BJ (cell line): ENCODE measurements around the gene LYPD5. TPM values are rescaled to one million over a fixed set of nuclear protein-coding genes. Genes with fewer than 3 reads are reported as not detected.
"Not testable (repeated sequence)": the region's sequence is repeated elsewhere in the genome, so short reads cannot be mapped to it uniquely, and the experiment has no call there.

Experiments
- CTCF ChIA-PET: fragments of 350-600 bp; formaldehyde crosslinking; extraction: SDS; loops from one replicate; lab custom pipeline; 2021; ENCODE audit warnings: antibody characterized with exemption, inconsistent platforms; lab: Yijun Ruan, JAX
- POLR2A ChIA-PET: fragments of 300-600 bp; sonication (Branson Sonifier 250); formaldehyde crosslinking; extraction: SDS; loops from one replicate; lab custom pipeline; 2021; ENCODE audit warnings: antibody characterized with exemption; lab: Charles Lee
- DNase-seq: peaks from one replicate; pipeline ENCODE4 v3.0.0-alpha.2; 2011; ENCODE audit warnings: low read depth
- H3K27me3 ChIP-seq: 2 replicates; pipeline ENCODE4 v1.6.0; 2011; ENCODE audit warnings: low read length; ENCODE audit not compliant: control insufficient read depth, insufficient read depth
- H3K36me3 ChIP-seq: 2 replicates; pipeline ENCODE4 v1.5.1; 2011; ENCODE audit warnings: low read length; ENCODE audit not compliant: control insufficient read depth, insufficient read depth
- H3K4me3 ChIP-seq: 2 replicates; pipeline ENCODE4 v1.5.1; 2011; ENCODE audit warnings: low read depth, mild to moderate bottlenecking, control low read depth, low read length
- polyA plus RNA-seq: library from polyadenylated mRNA; depleted of rRNA; stranded (reverse); fragments of >200 nt; gene quantifications from 2 replicates; pipeline ENCODE4 v1.2.3, GENCODE V29; 2011
- TF ChIP-seq, protein P1 (sequence below): IDR thresholded peaks from 2 replicates; pipeline ENCODE4 v1.5.1; 2011; ENCODE audit warnings: low read depth, mild to moderate bottlenecking, control low read depth, inconsistent platforms, low read length, moderate library complexity; ENCODE audit not compliant: insufficient read depth

LYPD5 gene
- polyA plus RNA-seq, 1 experiment = 0.40 TPM

DNA sequence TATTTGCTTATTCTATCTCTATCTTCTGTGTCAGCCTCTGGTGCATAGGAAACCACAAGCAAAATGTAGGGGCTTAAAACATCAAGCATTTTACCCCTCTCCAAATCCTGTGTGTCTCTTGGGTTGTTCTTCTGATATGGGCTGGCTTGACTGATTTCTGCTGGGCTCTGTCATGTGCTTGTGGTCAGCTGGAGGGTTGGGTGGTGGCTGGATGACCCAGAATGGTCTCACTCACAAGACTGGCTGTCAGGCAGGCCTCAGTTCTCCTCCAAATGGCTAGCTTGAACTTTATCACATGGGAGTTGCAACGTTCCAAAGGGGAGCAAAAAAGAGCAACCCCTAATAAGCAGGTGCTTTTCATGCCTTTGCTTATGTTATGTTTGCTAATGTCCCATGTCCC, 9.6 kb upstream of the LYPD5 start:
- Histone ChIP-seq H3K27me3 (peaks cover 2% of the 10 kb centered on the region; the same call in 1 of the 2 replicates), H3K4me3 (no peak overlapping the region), H3K36me3 (no peaks in the 10 kb centered on the region)
- DNase-seq = no peak
- POLR2A ChIA-PET = no interaction called here
- CTCF ChIA-PET = interaction anchor here (0.6 to 1.4 kb wide), 5 partner anchors 27 to 939 kb away, joined by 3 to 4 read pairs (median 3); no protein-coding TSS in a partner anchor
- TF ChIP-seq, protein P1, sequence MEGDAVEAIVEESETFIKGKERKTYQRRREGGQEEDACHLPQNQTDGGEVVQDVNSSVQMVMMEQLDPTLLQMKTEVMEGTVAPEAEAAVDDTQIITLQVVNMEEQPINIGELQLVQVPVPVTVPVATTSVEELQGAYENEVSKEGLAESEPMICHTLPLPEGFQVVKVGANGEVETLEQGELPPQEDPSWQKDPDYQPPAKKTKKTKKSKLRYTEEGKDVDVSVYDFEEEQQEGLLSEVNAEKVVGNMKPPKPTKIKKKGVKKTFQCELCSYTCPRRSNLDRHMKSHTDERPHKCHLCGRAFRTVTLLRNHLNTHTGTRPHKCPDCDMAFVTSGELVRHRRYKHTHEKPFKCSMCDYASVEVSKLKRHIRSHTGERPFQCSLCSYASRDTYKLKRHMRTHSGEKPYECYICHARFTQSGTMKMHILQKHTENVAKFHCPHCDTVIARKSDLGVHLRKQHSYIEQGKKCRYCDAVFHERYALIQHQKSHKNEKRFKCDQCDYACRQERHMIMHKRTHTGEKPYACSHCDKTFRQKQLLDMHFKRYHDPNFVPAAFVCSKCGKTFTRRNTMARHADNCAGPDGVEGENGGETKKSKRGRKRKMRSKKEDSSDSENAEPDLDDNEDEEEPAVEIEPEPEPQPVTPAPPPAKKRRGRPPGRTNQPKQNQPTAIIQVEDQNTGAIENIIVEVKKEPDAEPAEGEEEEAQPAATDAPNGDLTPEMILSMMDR = no peak

DNA sequence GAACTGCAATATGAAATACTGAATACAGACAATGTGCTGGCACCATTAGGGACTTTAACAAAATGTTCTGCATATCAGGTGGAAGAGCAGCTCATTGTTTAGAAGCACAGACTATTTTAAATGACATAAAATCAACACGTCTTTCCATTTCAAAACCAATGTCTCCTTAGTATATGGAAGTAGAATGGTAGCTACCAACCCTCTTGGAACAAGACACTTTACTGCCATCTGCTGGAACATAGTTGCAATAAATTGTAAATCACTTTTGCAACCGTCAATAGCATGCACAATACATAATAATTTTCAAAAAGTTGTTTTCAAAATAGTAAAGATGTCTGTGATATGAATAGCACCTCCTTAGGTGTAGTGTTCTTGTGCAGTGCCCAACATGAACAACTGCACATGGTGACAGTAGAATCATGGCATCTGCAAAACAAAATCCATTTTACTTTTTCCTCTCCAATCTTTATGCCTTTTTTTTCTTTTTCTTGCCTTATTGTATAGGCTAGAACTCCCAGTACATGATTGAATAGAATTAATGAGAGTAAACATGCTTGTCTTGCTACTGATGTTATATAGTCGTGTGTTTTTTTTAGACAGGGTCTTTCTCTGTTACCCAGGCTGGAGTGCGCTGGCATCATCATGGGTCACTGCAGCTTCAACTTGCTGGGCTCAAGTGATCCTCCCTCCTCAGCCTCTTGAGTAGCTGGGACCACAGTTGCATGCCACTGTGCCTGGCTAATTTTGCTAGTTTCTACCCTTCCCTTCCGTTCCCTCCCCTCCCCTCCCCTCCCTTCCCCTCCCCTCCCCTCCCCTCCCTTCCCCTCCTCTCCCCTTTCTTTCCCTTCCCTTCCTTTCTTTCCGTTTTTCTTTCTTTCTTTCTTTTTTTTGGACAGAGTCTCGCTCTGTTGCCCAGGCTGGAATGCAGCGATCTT, 7.8 kb upstream of the LYPD5 start:
- DNase-seq = no peak
- Histone ChIP-seq H3K4me3 (no peak overlapping the region), H3K36me3 (no peaks in the 10 kb centered on the region), H3K27me3 (peaks cover 2% of the 10 kb centered on the region; the same call in 1 of the 2 replicates)
- ChIA-PET POLR2A (no interaction called here), CTCF (interaction anchor here (0.5 to 2.3 kb wide), 13 partner anchors 9 to 256 kb away, joined by 3 to 15 read pairs (median 3); no protein-coding TSS in a partner anchor)
- TF ChIP-seq, protein P1 = peak; percentile 56

DNA sequence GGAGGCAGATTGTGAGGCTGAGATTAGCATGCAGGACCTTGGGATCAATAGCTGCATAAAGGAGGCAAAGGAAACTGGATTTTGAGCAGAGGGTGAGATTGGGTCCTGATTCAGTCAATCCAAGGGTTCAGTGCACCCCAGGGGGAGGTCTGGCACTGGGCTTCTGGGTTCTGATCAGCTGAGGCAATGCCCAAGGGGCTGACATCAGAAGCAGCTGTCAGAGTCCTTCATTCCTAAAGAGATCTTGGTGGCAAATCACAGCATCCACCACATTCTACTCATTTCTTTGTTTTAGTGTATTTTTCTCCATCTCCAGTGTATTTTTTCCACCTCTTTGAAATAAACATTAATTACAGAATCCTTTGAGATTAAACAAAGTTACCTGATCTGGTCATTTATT, 5.4 kb upstream of the LYPD5 start:
- Histone ChIP-seq H3K4me3 (no peak overlapping the region), H3K27me3 (peaks cover 3% of the 10 kb centered on the region; the same call in 1 of the 2 replicates), H3K36me3 (no peaks in the 10 kb centered on the region)
- CTCF ChIA-PET = interaction anchor here (1.0 kb wide), 1 partner anchor 271 kb away, joined by 3 read pairs; no protein-coding TSS in a partner anchor
- TF ChIP-seq, protein P1 = no peak
- DNase-seq = no peak
- POLR2A ChIA-PET = no interaction called here

DNA sequence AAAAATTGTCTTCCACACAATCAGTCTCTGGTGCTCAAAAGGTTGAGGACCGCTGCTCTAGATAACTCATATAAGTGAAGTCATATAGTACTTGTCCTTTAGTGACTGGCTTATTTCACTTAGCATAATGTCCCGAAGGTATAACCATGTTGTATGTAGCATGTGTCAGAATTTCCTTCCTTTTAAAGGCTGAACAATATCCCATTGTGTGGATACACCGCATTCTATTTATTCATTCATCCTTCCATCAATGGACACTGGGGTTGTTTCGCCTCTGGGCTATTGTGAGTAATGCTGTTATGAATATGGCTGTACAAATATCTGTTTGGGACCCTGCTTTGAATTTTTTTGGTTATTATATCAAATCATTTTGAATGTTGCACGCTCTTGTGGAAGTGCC, 4.6 kb upstream of the LYPD5 start:
- TF ChIP-seq, protein P1 = no peak
- ChIA-PET POLR2A (no interaction called here), CTCF (interaction anchor here (1.6 kb wide), 1 partner anchor 62 kb away, joined by 5 read pairs; no protein-coding TSS in a partner anchor)
- no peak for DNase-seq
- H3K4me3 ChIP-seq = no peak overlapping the region
- peaks cover 3% of the 10 kb centered on the region; the same call in 1 of the 2 replicates for H3K27me3 ChIP-seq
- no peaks in the 10 kb centered on the region for H3K36me3 ChIP-seq

DNA sequence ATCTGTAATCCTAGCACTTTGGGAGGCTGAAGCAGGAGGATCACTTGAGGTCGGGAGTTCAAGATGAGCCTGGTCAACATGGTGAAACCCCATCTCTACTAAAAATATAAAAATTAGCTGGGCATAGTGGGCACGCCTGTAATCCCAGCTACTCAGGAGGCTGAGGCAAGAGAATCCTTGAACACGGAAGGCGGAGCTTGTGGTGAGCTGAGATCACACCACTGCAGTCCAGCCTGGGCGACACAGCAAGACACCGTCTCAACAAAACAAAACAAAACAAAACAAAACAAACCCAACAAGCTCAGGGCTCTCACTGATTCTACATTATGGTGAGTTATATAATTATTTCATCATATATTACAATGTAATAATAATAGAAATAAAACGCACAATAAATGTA, 4.2 kb upstream of the LYPD5 start:
- POLR2A ChIA-PET, H3K4me3 ChIP-seq, H3K36me3 ChIP-seq, H3K27me3 ChIP-seq, DNase-seq: not testable (repeated sequence)
- CTCF ChIA-PET = interaction anchor here (0.6 to 1.6 kb wide), 2 partner anchors 44 to 61 kb away, joined by 3 to 5 read pairs; no protein-coding TSS in a partner anchor
